Smooth muscle cell (in vitro differentiated cells): ENCODE results near the gene RALGAPB. TPM values are rescaled to one million over a fixed set of nuclear protein-coding genes. Genes with fewer than 3 reads are reported as not detected.

Source experiments
- DNase-seq: peaks from one replicate; lab custom pipeline; 2025; ENCODE audit not compliant: unreplicated experiment; lab: John Stamatoyannopoulos, UW
- H2AFZ ChIP-seq: fragments of 200-600 bp; sonication (generic); 2 replicates; pipeline ENCODE4 v1.6.0; 2016; ENCODE audit warnings: antibody characterized with exemption, low read depth, mild to moderate bottlenecking
- H3F3A ChIP-seq: fragments of 200-600 bp; sonication (generic); 2 replicates; pipeline ENCODE4 v1.6.0; 2017; ENCODE audit warnings: antibody characterized with exemption, low read depth
- H3K27ac ChIP-seq: fragments of 200-600 bp; sonication (generic); 2 replicates; pipeline ENCODE4 v1.5.1; 2016; ENCODE audit warnings: low read depth, mild to moderate bottlenecking
- H3K27me3 ChIP-seq: fragments of 200-600 bp; sonication (generic); 2 replicates; pipeline ENCODE4 v1.6.1; 2016; ENCODE audit warnings: low read depth, mild to moderate bottlenecking
- H3K36me3 ChIP-seq: fragments of 200-600 bp; sonication (generic); 2 replicates; pipeline ENCODE4 v1.5.1; 2016; ENCODE audit warnings: low read depth
- H3K4me1 ChIP-seq: fragments of 200-600 bp; sonication (generic); 2 replicates; pipeline ENCODE4 v1.5.1; 2016; ENCODE audit warnings: low read depth
- H3K4me2 ChIP-seq: fragments of 200-600 bp; sonication (generic); 2 replicates; pipeline ENCODE4 v1.6.0; 2016; ENCODE audit warnings: mild to moderate bottlenecking
- H3K4me3 ChIP-seq: fragments of 200-600 bp; sonication (generic); 2 replicates; pipeline ENCODE4 v1.5.1; 2016; ENCODE audit warnings: mild to moderate bottlenecking
- H3K79me2 ChIP-seq: fragments of 200-600 bp; sonication (generic); 2 replicates; pipeline ENCODE4 v1.6.0; 2016; ENCODE audit warnings: low read depth, mild to moderate bottlenecking
- H3K9ac ChIP-seq: fragments of 200-600 bp; sonication (generic); 2 replicates; pipeline ENCODE4 v1.6.0; 2016; ENCODE audit warnings: low read depth
- H3K9me3 ChIP-seq: fragments of 200-600 bp; sonication (generic); replicated peaks from 2 replicates; pipeline ENCODE4 v1.5.1; 2016; ENCODE audit warnings: low read depth
- H4K20me1 ChIP-seq: fragments of 200-600 bp; sonication (generic); 2 replicates; pipeline ENCODE4 v1.6.0; 2016; ENCODE audit warnings: low read depth
- WGBS: methylation state at CpG from one replicate; pipeline ENCODE4 v1.1.7; 2016; ENCODE audit warnings: low lambda C conversion rate; 5-methylcytosine and 5-hydroxymethylcytosine counted together
- polyA plus RNA-seq: library from polyadenylated mRNA; unstranded; fragments of >200 nt; fragmentation: Nextera tagmentation; extraction: Ambion mirVana; gene quantifications from 2 replicates; pipeline ENCODE4 v1.2.1, GENCODE V29; 2016
- total RNA-seq: library from RNA; depleted of rRNA; stranded (reverse); fragments of >200 nt; gene quantifications from 2 replicates; pipeline ENCODE4 v1.2.3, GENCODE V29; 2014
- TF ChIP-seq, protein P1 (sequence below): fragments of 200-600 bp; sonication (generic); IDR thresholded peaks from 2 replicates; pipeline ENCODE4 v1.5.1; 2017; ENCODE audit warnings: borderline replicate concordance, mild to moderate bottlenecking, antibody characterized with exemption; ENCODE audit not compliant: insufficient read depth, poor library complexity, severe bottlenecking

The RALGAPB gene
- total and polyA plus RNA-seq, 2 experiments from 2014 or later: 8.9 to 43.2 TPM

DNA sequence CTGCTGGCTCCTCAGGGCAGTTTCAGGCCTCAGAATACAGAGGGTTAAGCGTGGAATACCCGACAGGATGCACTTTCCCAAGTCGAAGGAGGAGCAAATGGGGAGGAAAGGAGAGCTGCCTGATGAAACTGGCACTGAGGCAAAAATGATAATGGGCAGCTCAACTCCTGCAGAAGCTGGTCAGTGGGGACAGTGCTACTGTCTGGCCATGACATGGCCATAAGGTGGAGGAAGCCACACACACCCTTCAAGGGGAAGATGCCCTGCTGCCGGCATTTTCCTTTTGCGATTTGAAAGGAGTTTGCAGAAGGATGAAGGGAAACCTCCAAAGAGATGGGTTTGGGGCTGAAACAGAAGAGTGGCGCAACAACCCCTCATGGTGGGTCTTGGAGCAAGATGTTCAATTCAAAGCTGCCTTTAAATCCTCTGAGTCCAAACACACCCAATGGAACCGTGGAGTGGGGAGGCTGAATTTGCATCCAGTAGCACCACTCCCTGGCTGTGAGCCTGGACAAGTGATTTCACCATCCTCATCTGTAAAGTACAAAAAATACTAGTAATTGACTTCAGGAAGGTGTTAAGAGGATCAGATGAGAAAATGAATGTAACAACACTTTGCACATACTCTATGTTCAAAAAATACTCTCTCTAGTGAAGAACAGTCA is 111.6 kb downstream of the RALGAPB start:
- Histone ChIP-seq H2AFZ (no peak overlapping the region), H3K27me3 (no peaks in the 10 kb centered on the region), H3K4me3 (no peak overlapping the region), H3K27ac (no peak overlapping the region), H4K20me1 (no peaks in the 10 kb centered on the region), H3K9ac (no peak overlapping the region), H3K79me2 (no peaks in the 10 kb centered on the region), H3K9me3 (no peaks in the 10 kb centered on the region), H3K36me3 (no peaks in the 10 kb centered on the region), H3K4me1 (no peaks in the 10 kb centered on the region), H3F3A (no peaks in the 10 kb centered on the region), H3K4me2 (no peak overlapping the region)
- no peak for DNase-seq
- TF ChIP-seq, protein P1, sequence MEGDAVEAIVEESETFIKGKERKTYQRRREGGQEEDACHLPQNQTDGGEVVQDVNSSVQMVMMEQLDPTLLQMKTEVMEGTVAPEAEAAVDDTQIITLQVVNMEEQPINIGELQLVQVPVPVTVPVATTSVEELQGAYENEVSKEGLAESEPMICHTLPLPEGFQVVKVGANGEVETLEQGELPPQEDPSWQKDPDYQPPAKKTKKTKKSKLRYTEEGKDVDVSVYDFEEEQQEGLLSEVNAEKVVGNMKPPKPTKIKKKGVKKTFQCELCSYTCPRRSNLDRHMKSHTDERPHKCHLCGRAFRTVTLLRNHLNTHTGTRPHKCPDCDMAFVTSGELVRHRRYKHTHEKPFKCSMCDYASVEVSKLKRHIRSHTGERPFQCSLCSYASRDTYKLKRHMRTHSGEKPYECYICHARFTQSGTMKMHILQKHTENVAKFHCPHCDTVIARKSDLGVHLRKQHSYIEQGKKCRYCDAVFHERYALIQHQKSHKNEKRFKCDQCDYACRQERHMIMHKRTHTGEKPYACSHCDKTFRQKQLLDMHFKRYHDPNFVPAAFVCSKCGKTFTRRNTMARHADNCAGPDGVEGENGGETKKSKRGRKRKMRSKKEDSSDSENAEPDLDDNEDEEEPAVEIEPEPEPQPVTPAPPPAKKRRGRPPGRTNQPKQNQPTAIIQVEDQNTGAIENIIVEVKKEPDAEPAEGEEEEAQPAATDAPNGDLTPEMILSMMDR: no peak
- WGBS: 67% methylated on average over 7 of the region's 7 CpGs

DNA sequence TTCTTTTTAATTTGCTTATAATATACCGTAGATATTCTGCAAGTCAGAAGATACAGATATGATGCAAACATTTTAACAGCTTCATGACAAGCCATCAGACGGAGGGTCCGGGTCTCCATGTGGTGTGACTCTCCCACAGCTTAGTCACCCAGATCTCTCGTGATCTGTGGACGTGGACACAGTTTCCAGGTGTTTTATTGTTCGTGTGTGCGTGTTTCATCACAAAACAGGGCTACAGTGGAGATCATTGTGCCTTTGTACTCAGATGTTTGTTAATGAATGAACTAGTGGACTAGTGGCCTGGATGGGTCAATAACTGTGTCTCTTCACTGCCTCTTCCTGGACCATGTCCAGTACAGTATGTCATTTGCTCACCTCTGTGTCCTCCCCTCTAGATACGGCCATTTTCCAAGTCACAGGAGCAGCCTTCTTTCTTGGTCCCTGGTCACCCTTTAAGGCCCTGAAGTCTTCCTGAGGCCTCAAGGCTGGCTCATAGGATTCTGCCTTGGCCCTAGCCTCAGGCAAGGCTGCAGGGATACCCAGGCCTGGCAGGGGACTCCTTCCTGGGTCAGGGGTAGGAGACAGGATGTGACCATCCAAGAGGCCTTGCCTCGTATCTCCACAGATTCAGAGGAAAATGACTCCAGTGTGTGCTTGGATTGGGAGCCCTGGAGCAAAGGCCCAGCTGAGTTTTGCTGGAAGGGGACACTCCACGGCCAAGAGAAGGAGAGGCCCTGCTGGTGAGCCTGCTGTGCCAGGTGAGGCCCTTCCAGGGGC is 112.9 kb downstream of the RALGAPB start:
- Histone ChIP-seq H3F3A (no peaks in the 10 kb centered on the region), H3K27ac (no peak overlapping the region), H3K79me2 (no peaks in the 10 kb centered on the region), H4K20me1 (no peaks in the 10 kb centered on the region), H3K4me3 (no peak overlapping the region), H3K4me1 (no peaks in the 10 kb centered on the region), H3K9me3 (no peaks in the 10 kb centered on the region), H3K4me2 (no peak overlapping the region), H3K27me3 (no peaks in the 10 kb centered on the region), H3K36me3 (no peaks in the 10 kb centered on the region), H2AFZ (no peak overlapping the region), H3K9ac (no peak overlapping the region)
- WGBS: 88% methylated on average over 10 of the region's 10 CpGs
- TF ChIP-seq, protein P1: no peak
- DNase-seq: no peak

DNA sequence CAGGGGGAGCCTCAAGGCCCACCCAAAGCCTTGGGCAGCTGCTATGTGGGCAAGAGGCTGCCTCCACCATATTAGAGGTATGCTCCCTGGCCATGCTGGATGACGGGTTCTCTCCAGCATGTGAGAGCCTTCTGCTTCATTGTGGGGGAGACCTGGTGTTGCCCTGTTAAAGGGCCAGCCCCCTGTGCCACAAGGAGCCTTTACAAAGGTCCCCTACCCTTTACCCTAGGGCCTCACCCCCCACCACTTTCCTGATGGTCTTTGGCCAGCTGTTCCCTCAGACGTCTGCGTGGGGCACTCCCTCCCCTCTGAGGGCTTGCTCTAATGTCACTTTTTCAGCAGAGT is 113.5 kb downstream of the RALGAPB start:
- H2AFZ ChIP-seq: no peak overlapping the region
- H3K4me2 ChIP-seq: no peak overlapping the region
- no peak overlapping the region for H3K9ac ChIP-seq
- H3K4me3 ChIP-seq: no peak overlapping the region
- TF ChIP-seq, protein P1: no peak
- H3K27me3 ChIP-seq: no peaks in the 10 kb centered on the region
- no peaks in the 10 kb centered on the region for H3K36me3 ChIP-seq
- no peaks in the 10 kb centered on the region for H3K4me1 ChIP-seq
- 80% methylated on average over 3 of the region's 3 CpGs for WGBS
- no peak overlapping the region for H3K27ac ChIP-seq
- DNase-seq: no peak
- no peaks in the 10 kb centered on the region for H3K79me2 ChIP-seq
- H3K9me3 ChIP-seq: no peaks in the 10 kb centered on the region
- no peaks in the 10 kb centered on the region for H4K20me1 ChIP-seq
- no peaks in the 10 kb centered on the region for H3F3A ChIP-seq
